Left lung (tissue), 10 donors: ENCODE results near the gene CALHM2. TPM values are rescaled to one million over a fixed set of nuclear protein-coding genes. Genes with fewer than 3 reads are reported as not detected.

ENCODE experiments used
- ATAC-seq: fragments of 200-7000 bp; cut with Tn5 transposase; one replicate; pipeline ENCODE4 v1.9.1; 2020; ENCODE audit warnings: moderate library complexity
- DNase-seq, 4 donors: peaks; one replicate each; pipeline ENCODE4 v3.0.0-alpha.2; 2013 to 2020
- H3K27ac ChIP-seq, 2 donors: fragments of 200-600 bp; sonication (generic) in 1 of 2; one replicate each; pipeline versions ENCODE4 v1.5.0 to v1.8.0; 2020 to 2021
- H3K27me3 ChIP-seq, 2 donors: fragments of 200-600 bp; sonication (generic) in 1 of 2; one replicate each; pipeline versions ENCODE4 v1.5.0 to v1.8.0; 2020 to 2021
- H3K36me3 ChIP-seq, 2 donors: fragments of 200-600 bp; sonication (generic) in 1 of 2; one replicate each; pipeline versions ENCODE4 v1.5.0 to v1.8.0; 2020 to 2021
- H3K4me1 ChIP-seq, 2 donors: fragments of 200-600 bp; one replicate each; pipeline ENCODE4 v1.8.0; 2021
- H3K4me3 ChIP-seq, 2 donors: fragments of 200-600 bp; sonication (generic) in 1 of 2; one replicate each; pipeline versions ENCODE4 v1.5.0 to v1.8.0; 2020 to 2021; ENCODE audit warnings: mild to moderate bottlenecking in 1 of 2
- H3K9me3 ChIP-seq, 2 donors: fragments of 200-600 bp; sonication (generic) in 1 of 2; one replicate each; pipeline versions ENCODE4 v1.5.0 to v1.8.0; 2020 to 2021
- intact Hi-C, 2 donors: fragments of 100-400 bp; cut with DNase I; formaldehyde crosslinking; loops; one replicate each; pipeline versions ENCODE4 v1.11.2 to v1.14.2; 2022
- polyA plus RNA-seq, 6 donors: library from polyadenylated mRNA; unstranded; fragments of 120-200 nt; gene quantifications; one replicate each; pipeline ENCODE4 v1.2.1, GENCODE V29; 2013; ENCODE audit not compliant: insufficient read length in 6 of 6
- total RNA-seq, 2 donors: library from RNA; stranded (reverse); fragmentation: NEBNext Ultra II Directional; extraction: Animal tissue kit (Norgen Biotek cat#: 25700); gene quantifications; one replicate each; pipeline ENCODE4 v1.2.1, GENCODE V29; 2021
- TF ChIP-seq, protein P1 (sequence below), 2 donors: fragments of 200-600 bp; sonication (generic) in 1 of 2; IDR thresholded peaks; one replicate each; pipeline versions ENCODE4 v1.5.0 to v1.8.0; 2021; ENCODE audit warnings: antibody characterized with exemption in 2 of 2
- donor health status: DM: no; HTN: yes; CAD: no.
- donor health status: DM: no; HTN: no; CAD: no.

Gene CALHM2
- total and polyA plus RNA-seq, 8 donors = 11.1 to 60.2 (median 17.9) TPM

- TF ChIP-seq, protein P1, sequence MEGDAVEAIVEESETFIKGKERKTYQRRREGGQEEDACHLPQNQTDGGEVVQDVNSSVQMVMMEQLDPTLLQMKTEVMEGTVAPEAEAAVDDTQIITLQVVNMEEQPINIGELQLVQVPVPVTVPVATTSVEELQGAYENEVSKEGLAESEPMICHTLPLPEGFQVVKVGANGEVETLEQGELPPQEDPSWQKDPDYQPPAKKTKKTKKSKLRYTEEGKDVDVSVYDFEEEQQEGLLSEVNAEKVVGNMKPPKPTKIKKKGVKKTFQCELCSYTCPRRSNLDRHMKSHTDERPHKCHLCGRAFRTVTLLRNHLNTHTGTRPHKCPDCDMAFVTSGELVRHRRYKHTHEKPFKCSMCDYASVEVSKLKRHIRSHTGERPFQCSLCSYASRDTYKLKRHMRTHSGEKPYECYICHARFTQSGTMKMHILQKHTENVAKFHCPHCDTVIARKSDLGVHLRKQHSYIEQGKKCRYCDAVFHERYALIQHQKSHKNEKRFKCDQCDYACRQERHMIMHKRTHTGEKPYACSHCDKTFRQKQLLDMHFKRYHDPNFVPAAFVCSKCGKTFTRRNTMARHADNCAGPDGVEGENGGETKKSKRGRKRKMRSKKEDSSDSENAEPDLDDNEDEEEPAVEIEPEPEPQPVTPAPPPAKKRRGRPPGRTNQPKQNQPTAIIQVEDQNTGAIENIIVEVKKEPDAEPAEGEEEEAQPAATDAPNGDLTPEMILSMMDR (IDR thresholded peaks at IDR 0.05) = no peak
- no peaks in the 10 kb centered on the region for H3K9me3 ChIP-seq
- no peak for ATAC-seq
- peaks cover 2 to 6% of the 10 kb centered on the region in 2 donors for H3K4me1 ChIP-seq
- intact Hi-C loops = no loop called here
- no peak for DNase-seq
- no peak overlapping the region for H3K4me3 ChIP-seq
- H3K27me3 ChIP-seq = peaks cover 31 to 53% of the 10 kb centered on the region in 2 donors
- H3K36me3 ChIP-seq = no peaks in the 10 kb centered on the region
- no peak overlapping the region for H3K27ac ChIP-seq
These were observed 46.9 kb upstream of the CALHM2 start for GRCh38 chr10:103498936-103499638.

DNA sequence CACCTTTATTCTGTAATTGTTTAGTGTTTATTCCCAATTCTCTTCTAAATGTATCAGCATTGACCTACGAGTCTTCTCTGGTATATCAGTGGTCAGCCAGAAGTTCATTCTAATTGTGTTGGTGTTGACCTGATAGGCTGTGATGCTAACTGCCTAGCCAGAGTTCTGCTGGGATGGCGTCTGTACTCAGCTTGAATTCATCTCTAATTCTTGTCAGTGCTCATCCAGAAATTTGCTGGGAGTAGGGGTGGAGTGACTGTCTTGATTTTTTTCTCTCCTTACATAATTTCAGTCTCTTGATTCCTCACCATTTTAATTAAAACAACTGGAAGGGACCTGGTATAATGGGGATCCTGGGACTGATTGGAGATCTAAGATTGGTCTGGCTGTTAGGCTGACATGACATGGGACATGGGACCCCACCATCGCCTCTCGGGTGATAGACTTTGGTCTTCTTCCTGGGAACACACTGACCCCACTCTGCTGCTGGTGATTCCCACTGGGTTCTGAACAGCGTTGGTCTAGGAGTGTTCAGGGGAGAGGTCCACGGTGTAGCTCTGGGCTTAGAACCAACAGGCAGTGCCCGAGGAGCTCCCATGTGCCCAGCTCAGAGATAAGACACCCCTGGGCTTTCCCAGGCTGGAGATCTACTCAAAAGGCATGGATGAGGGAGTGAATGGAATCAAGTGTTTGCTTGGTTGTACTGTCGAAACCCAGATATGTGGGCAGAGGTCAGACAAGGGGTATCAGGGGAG, 45.2 kb upstream of the CALHM2 start:
- intact Hi-C loops = no loop called here
- Histone ChIP-seq H3K27ac (no peak overlapping the region), H3K27me3 (peaks cover 42 to 70% of the 10 kb centered on the region in 2 donors), H3K9me3 (no peaks in the 10 kb centered on the region), H3K4me1 (peaks cover 5 to 17% of the 10 kb centered on the region in 2 donors), H3K36me3 (no peaks in the 10 kb centered on the region), H3K4me3 (no peak overlapping the region)
- TF ChIP-seq, protein P1 (IDR thresholded peaks at IDR 0.05) = no peak
- ATAC-seq = no peak
- no peak for DNase-seq

DNA sequence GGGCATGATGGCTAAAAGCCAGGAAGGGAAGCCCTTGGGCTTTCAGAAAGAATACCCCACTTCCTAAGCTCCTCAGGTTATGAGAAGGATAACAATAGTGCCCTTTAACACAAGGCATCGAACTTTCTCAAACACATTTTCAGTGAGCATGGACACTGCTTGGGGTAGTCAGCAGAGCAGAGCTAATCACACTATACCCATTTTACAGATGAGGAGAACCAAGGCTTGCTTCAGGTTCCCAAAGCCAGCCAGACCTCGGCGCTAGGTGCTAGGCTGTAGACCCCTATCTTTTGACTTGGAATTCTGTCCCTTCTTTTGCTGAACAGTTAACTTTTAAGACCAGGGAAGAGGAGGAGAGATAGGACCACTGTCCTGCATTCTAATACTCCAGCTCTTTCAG, 43.2 kb upstream of the CALHM2 start:
- Histone ChIP-seq H3K36me3 (no peaks in the 10 kb centered on the region), H3K4me1 (peaks cover 5 to 17% of the 10 kb centered on the region in 2 donors), H3K27me3 (peaks cover 42 to 74% of the 10 kb centered on the region in 2 donors), H3K27ac (no peak overlapping the region), H3K9me3 (no peaks in the 10 kb centered on the region), H3K4me3 (no peak overlapping the region)
- TF ChIP-seq, protein P1 (IDR thresholded peaks at IDR 0.05) = no peak
- no peak for DNase-seq
- intact Hi-C loops = no loop called here
- ATAC-seq = no peak

GRCh38 chr10:103493916-103494877, 42.0 kb upstream of the CALHM2 start:
- DNase-seq (peak in 1 of 4 donors; percentile 81), ATAC-seq (peak; percentile 14)
- Histone ChIP-seq H3K4me3 (peak overlapping the region; percentile 37 to 41), H3K9me3 (no peaks in the 10 kb centered on the region), H3K27ac (no peak overlapping the region), H3K36me3 (no peaks in the 10 kb centered on the region), H3K4me1 (peaks cover 5 to 17% of the 10 kb centered on the region in 2 donors), H3K27me3 (peaks cover 42 to 69% of the 10 kb centered on the region in 2 donors)
- TF ChIP-seq, protein P1 (IDR thresholded peaks at IDR 0.05) = no peak
- intact Hi-C loops = no loop called here
